A549 (cell line): ENCODE data around the gene TEX9.

Experiments
- BHLHE40 ChIP-seq: IDR thresholded peaks from 2 replicates; pipeline ENCODE4 v1.6.1; 2012; ENCODE audit warnings: low read depth, low read length, inconsistent platforms
- CEBPB ChIP-seq, 2 experiments: fragments of >200 bp in 1 of 2; sonication (Bioruptor Twin) in 1 of 2; formaldehyde crosslinking in 1 of 2; IDR thresholded peaks; 2 replicates each; pipeline ENCODE4 v1.6.1; 2012 to 2016
- CHD2 ChIP-seq: fragments of 150-350 bp; IDR thresholded peaks from 2 replicates; pipeline ENCODE4 v1.6.1; 2014; ENCODE audit warnings: low read length; ENCODE audit not compliant: partially characterized antibody
- CTCF ChIP-seq: fragments of >200 bp; sonication (Bioruptor Twin); formaldehyde crosslinking; IDR thresholded peaks from 3 replicates; pipeline ENCODE4 v1.5.1; 2016
- FOXS1 ChIP-seq: fragments of 250-450 bp; sonication (Bioruptor Pico); IDR thresholded peaks from 2 replicates; pipeline ENCODE4 v1.5.0; 2020; ENCODE audit warnings: mild to moderate bottlenecking, moderate library complexity
- MAFK ChIP-seq: fragments of 450-650 bp; IDR thresholded peaks from 2 replicates; pipeline ENCODE4 v1.6.1; 2014; ENCODE audit not compliant: partially characterized antibody
- MAZ ChIP-seq: fragments of 150-350 bp; IDR thresholded peaks from 2 replicates; pipeline ENCODE4 v1.6.1; 2014; ENCODE audit warnings: antibody characterized with exemption, low read depth, low read length, borderline replicate concordance
- RFX5 ChIP-seq: fragments of 450-650 bp; IDR thresholded peaks from 2 replicates; pipeline ENCODE4 v1.7.1; 2014; ENCODE audit warnings: antibody characterized with exemption, mild to moderate bottlenecking, moderate library complexity
- ZC3H11A ChIP-seq: fragments of 450-650 bp; IDR thresholded peaks from 2 replicates; pipeline ENCODE4 v1.6.1; 2014; ENCODE audit warnings: antibody characterized with exemption, mild to moderate bottlenecking
- TF ChIP-seq, protein P1 (sequence below): fragments of 200-600 bp; sonication (generic); IDR thresholded peaks from 2 replicates; pipeline ENCODE4 v1.6.1; 2016; ENCODE audit warnings: antibody characterized with exemption, mild to moderate bottlenecking, moderate library complexity

- TF ChIP-seq CHD2: no peak
- TF ChIP-seq MAZ: no peak
- TF ChIP-seq CTCF: no peak
- no peak for TF ChIP-seq FOXS1
- TF ChIP-seq MAFK: no peak
- TF ChIP-seq, protein P1, sequence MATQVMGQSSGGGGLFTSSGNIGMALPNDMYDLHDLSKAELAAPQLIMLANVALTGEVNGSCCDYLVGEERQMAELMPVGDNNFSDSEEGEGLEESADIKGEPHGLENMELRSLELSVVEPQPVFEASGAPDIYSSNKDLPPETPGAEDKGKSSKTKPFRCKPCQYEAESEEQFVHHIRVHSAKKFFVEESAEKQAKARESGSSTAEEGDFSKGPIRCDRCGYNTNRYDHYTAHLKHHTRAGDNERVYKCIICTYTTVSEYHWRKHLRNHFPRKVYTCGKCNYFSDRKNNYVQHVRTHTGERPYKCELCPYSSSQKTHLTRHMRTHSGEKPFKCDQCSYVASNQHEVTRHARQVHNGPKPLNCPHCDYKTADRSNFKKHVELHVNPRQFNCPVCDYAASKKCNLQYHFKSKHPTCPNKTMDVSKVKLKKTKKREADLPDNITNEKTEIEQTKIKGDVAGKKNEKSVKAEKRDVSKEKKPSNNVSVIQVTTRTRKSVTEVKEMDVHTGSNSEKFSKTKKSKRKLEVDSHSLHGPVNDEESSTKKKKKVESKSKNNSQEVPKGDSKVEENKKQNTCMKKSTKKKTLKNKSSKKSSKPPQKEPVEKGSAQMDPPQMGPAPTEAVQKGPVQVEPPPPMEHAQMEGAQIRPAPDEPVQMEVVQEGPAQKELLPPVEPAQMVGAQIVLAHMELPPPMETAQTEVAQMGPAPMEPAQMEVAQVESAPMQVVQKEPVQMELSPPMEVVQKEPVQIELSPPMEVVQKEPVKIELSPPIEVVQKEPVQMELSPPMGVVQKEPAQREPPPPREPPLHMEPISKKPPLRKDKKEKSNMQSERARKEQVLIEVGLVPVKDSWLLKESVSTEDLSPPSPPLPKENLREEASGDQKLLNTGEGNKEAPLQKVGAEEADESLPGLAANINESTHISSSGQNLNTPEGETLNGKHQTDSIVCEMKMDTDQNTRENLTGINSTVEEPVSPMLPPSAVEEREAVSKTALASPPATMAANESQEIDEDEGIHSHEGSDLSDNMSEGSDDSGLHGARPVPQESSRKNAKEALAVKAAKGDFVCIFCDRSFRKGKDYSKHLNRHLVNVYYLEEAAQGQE: no peak
- TF ChIP-seq BHLHE40: no peak
- TF ChIP-seq RFX5: no peak
- no peak for TF ChIP-seq CEBPB (IDR thresholded peaks at IDR 0.05)
- no peak for TF ChIP-seq ZC3H11A
Measured at GRCh38 chr15:56425276-56425675, 60.0 kb downstream of the TEX9 start.
